HEK293 (cell line): ENCODE data around the gene MED19.

Source experiments
- ELK4 ChIP-seq: IDR thresholded peaks from 2 replicates; pipeline ENCODE4 v1.6.1; 2011; ENCODE audit warnings: mild to moderate bottlenecking, low read depth, low read length, borderline replicate concordance
- GLIS2 ChIP-seq: fragments of 450-650 bp; formaldehyde crosslinking; IDR thresholded peaks from 2 replicates; pipeline ENCODE4 v1.5.1; 2016; ENCODE audit warnings: missing biosample characterization, missing genetic modification characterization
- PBX3 ChIP-seq: sonication (generic); formaldehyde crosslinking; IDR thresholded peaks from 2 replicates; pipeline ENCODE4 v1.8.1; 2022; ENCODE audit warnings: mild to moderate bottlenecking, moderate library complexity, missing genetic modification reagents
- PRDM4 ChIP-seq: fragments of 450-650 bp; formaldehyde crosslinking; IDR thresholded peaks from 2 replicates; pipeline ENCODE4 v1.5.1; 2017; ENCODE audit warnings: missing biosample characterization, missing genetic modification characterization
- TRIM28 ChIP-seq: IDR thresholded peaks from 2 replicates; pipeline ENCODE4 v1.6.1; 2011; ENCODE audit warnings: low read length, control low read depth, borderline replicate concordance
- ZBTB20 ChIP-seq: fragments of 450-650 bp; formaldehyde crosslinking; IDR thresholded peaks from 2 replicates; pipeline ENCODE4 v1.5.1; 2016; ENCODE audit warnings: missing biosample characterization, missing genetic modification characterization
- ZNF10 ChIP-seq: fragments of 450-650 bp; formaldehyde crosslinking; IDR thresholded peaks from 2 replicates; pipeline ENCODE4 v1.5.1; 2017; ENCODE audit warnings: missing biosample characterization, missing genetic modification characterization
- ZNF133 ChIP-seq: fragments of 450-650 bp; formaldehyde crosslinking; IDR thresholded peaks from 2 replicates; pipeline ENCODE4 v1.5.1; 2016; ENCODE audit warnings: missing biosample characterization, missing genetic modification characterization
- ZNF184 ChIP-seq: fragments of 450-650 bp; IDR thresholded peaks from 2 replicates; pipeline ENCODE4 v1.5.1; 2018; ENCODE audit warnings: missing biosample characterization, mild to moderate bottlenecking, missing genetic modification characterization
- ZNF24 ChIP-seq: fragments of 450-650 bp; formaldehyde crosslinking; IDR thresholded peaks from 2 replicates; pipeline ENCODE4 v1.5.1; 2016; ENCODE audit warnings: missing biosample characterization, missing genetic modification characterization
- ZNF274 ChIP-seq, 2 experiments: fragments of 200-500 bp in 1 of 2; fragments of 450-650 bp in 1 of 2; sonication (Bioruptor generic) in 1 of 2; formaldehyde crosslinking in 1 of 2; IDR thresholded peaks; 2 replicates each; pipeline versions ENCODE4 v1.5.1 to v1.6.1; 2014 to 2016; ENCODE audit warnings: borderline replicate concordance in 1 of 2, inconsistent platforms in 1 of 2, low read length in 1 of 2, missing biosample characterization in 1 of 2, missing genetic modification characterization in 1 of 2
- ZNF292 ChIP-seq: fragments of 450-650 bp; formaldehyde crosslinking; IDR thresholded peaks from 2 replicates; pipeline ENCODE4 v1.5.1; 2016; ENCODE audit warnings: low read depth, missing biosample characterization, missing genetic modification characterization, borderline replicate concordance
- ZNF311 ChIP-seq: fragments of 450-650 bp; formaldehyde crosslinking; IDR thresholded peaks from 2 replicates; pipeline ENCODE4 v1.5.1; 2017; ENCODE audit warnings: missing biosample characterization, missing genetic modification characterization, borderline replicate concordance
- ZNF324 ChIP-seq: fragments of 450-650 bp; formaldehyde crosslinking; IDR thresholded peaks from 2 replicates; pipeline ENCODE4 v1.5.1; 2016; ENCODE audit warnings: missing biosample characterization, missing genetic modification characterization
- ZNF426 ChIP-seq: fragments of 450-650 bp; formaldehyde crosslinking; IDR thresholded peaks from 2 replicates; pipeline ENCODE4 v1.5.1; 2017; ENCODE audit warnings: missing biosample characterization, missing genetic modification characterization, mild to moderate bottlenecking, inconsistent platforms, moderate library complexity
- ZNF449 ChIP-seq: fragments of 450-650 bp; formaldehyde crosslinking; IDR thresholded peaks from 2 replicates; pipeline ENCODE4 v1.5.1; 2017; ENCODE audit warnings: missing biosample characterization, mild to moderate bottlenecking, missing genetic modification characterization, moderate library complexity
- ZNF488 ChIP-seq: fragments of 450-650 bp; formaldehyde crosslinking; IDR thresholded peaks from 2 replicates; pipeline ENCODE4 v1.5.1; 2016; ENCODE audit warnings: missing biosample characterization, missing genetic modification characterization
- ZNF529 ChIP-seq: fragments of 450-650 bp; formaldehyde crosslinking; IDR thresholded peaks from 2 replicates; pipeline ENCODE4 v1.5.1; 2017; ENCODE audit warnings: missing genetic modification characterization, missing biosample characterization; ENCODE audit not compliant: insufficient replicate concordance
- ZNF530 ChIP-seq: fragments of 450-650 bp; formaldehyde crosslinking; IDR thresholded peaks from 2 replicates; pipeline ENCODE4 v1.5.1; 2016; ENCODE audit warnings: low read depth, missing biosample characterization, missing genetic modification characterization
- ZNF580 ChIP-seq: fragments of 450-650 bp; formaldehyde crosslinking; IDR thresholded peaks from 2 replicates; pipeline ENCODE4 v1.5.1; 2016; ENCODE audit warnings: missing biosample characterization, missing genetic modification characterization
- ZNF585B ChIP-seq: fragments of 450-650 bp; formaldehyde crosslinking; IDR thresholded peaks from 2 replicates; pipeline ENCODE4 v1.5.1; 2016; ENCODE audit warnings: missing biosample characterization, missing genetic modification characterization
- ZNF596 ChIP-seq: fragments of 450-650 bp; IDR thresholded peaks from 2 replicates; pipeline ENCODE4 v1.5.0; 2018; ENCODE audit warnings: missing biosample characterization, mild to moderate bottlenecking, missing genetic modification characterization, moderate library complexity
- ZNF645 ChIP-seq: fragments of 450-650 bp; formaldehyde crosslinking; IDR thresholded peaks from 2 replicates; pipeline ENCODE4; 2016; ENCODE audit warnings: missing biosample characterization, missing genetic modification characterization
- ZNF692 ChIP-seq: fragments of 450-650 bp; formaldehyde crosslinking; IDR thresholded peaks from 2 replicates; pipeline ENCODE4 v1.5.1; 2016; ENCODE audit warnings: missing biosample characterization, missing genetic modification characterization
- ZSCAN18 ChIP-seq: fragments of 450-650 bp; formaldehyde crosslinking; IDR thresholded peaks from 2 replicates; pipeline ENCODE4 v1.5.1; 2016; ENCODE audit warnings: missing biosample characterization, missing genetic modification characterization

Gene MED19

GRCh38 chr11:57711414-57712255 lies at the start of gene MED19 (continued):
- TF ChIP-seq GLIS2 (tag by site-specific recombination) (0 out of 2 replicates have a peak, but pooled peaks have one; percentile 43), ZNF449 (tag by site-specific recombination) (no peak), ZNF596 (tag by site-specific recombination) (no peak), ZNF311 (tag by site-specific recombination) (no peak), ZNF692 (tag by site-specific recombination) (peak; percentile 94), ELK4 (no peak), ZNF10 (no peak), ZNF292 (tag by site-specific recombination) (no peak), ZNF426 (tag by site-specific recombination) (no peak), ZNF580 (tag by site-specific recombination) (no peak), ZBTB20 (tag by site-specific recombination) (peak; percentile 21; the same call in 1 of the 2 replicates), ZNF529 (tag by site-specific recombination) (no peak), ZNF324 (tag by site-specific recombination) (no peak), TRIM28 (0 out of 2 replicates have a peak, but pooled peaks have one; percentile 6), ZNF184 (tag by site-specific recombination) (no peak), ZSCAN18 (tag by site-specific recombination) (no peak), ZNF645 (tag by site-specific recombination) (no peak), PRDM4 (tag by site-specific recombination) (no peak), ZNF24 (tag by site-specific recombination) (no peak), ZNF488 (no peak), ZNF274 (IDR thresholded peaks at IDR 0.05; ENCODE audit: low read length) (no peak), ZNF274 (tag by site-specific recombination; IDR thresholded peaks at IDR 0.05; ENCODE audit: borderline replicate concordance) (no peak), ZNF585B (tag by site-specific recombination) (no peak), ZNF133 (tag by site-specific recombination) (no peak), PBX3 (CRISPR knock-in tag) (no peak), ZNF530 (tag by site-specific recombination) (no peak)
